Endothelial cell of umbilical vein (primary cell): ENCODE data around the gene JPH2. TPM values are rescaled to one million over a fixed set of nuclear protein-coding genes. Genes with fewer than 3 reads are reported as not detected.

Source experiments
- BruUV-seq: library from RNA; stranded (reverse); fragments of 400-500 nt; replicated peaks from 2 replicates; lab custom pipeline; 2021; lab: Mats Ljungman, UMichigan
- CTCF ChIA-PET: fragments of 300-600, 350-600 bp; sonication (Branson Sonifier 250); formaldehyde crosslinking; loops from one replicate; lab custom pipeline; 2021; ENCODE audit warnings: antibody characterized with exemption, inconsistent platforms; lab: Charles Lee
- POLR2A ChIA-PET: fragments of 300-600, 350-600 bp; sonication (Branson Sonifier 250); formaldehyde crosslinking; loops from one replicate; lab custom pipeline; 2021; ENCODE audit warnings: antibody characterized with exemption, inconsistent platforms; lab: Charles Lee
- DNase-seq: peaks from one replicate; pipeline ENCODE4 v3.0.0-alpha.2; 2011; ENCODE audit warnings: low read depth, low spot score
- FAIRE-seq: peaks from 2 replicates; lab custom pipeline; 2011; peaks lifted over from hg19 to GRCh38; lab: Jason Lieb, UNC
- H2AFZ ChIP-seq: 2 replicates; pipeline ENCODE4 v1.6.0; 2012; ENCODE audit warnings: low read depth, low read length, control low read depth, inconsistent platforms
- H3K27ac ChIP-seq: 2 replicates; pipeline ENCODE4 v1.5.1; 2011; ENCODE audit warnings: low read depth, mild to moderate bottlenecking, control low read depth, low read length, moderate library complexity; ENCODE audit not compliant: insufficient read depth
- H3K27me3 ChIP-seq, 2 experiments: 2 replicates each; pipeline versions ENCODE4 v1.6.0 to v1.6.1; 2011; ENCODE audit warnings: low read length in 2 of 2, mixed read lengths in 1 of 2; ENCODE audit not compliant: control insufficient read depth in 2 of 2, insufficient read depth in 2 of 2
- H3K36me3 ChIP-seq, 2 experiments: 2 replicates in 1 of 2; 3 replicates in 1 of 2; pipeline ENCODE4 v1.5.1; 2011; ENCODE audit warnings: low read length in 2 of 2, mild to moderate bottlenecking in 1 of 2, moderate library complexity in 1 of 2; ENCODE audit not compliant: control insufficient read depth in 2 of 2, insufficient read depth in 2 of 2; ENCODE audit errors: extremely low read depth in 1 of 2
- H3K4me1 ChIP-seq: 3 replicates; pipeline ENCODE4 v1.5.1; 2011; ENCODE audit warnings: mild to moderate bottlenecking, low read length; ENCODE audit not compliant: control insufficient read depth, insufficient read depth; ENCODE audit errors: extremely low read depth
- H3K4me2 ChIP-seq: 2 replicates; pipeline ENCODE4 v1.6.1; 2011; ENCODE audit warnings: low read length, control low read depth, mixed read lengths; ENCODE audit not compliant: insufficient read depth
- H3K4me3 ChIP-seq, 3 experiments: fragments of 200-600 bp in 1 of 3; sonication (generic), shearing (Covaris generic) in 1 of 3; replicated peaks in 1 of 3; 2 replicates each; pipeline ENCODE4 v1.5.1; 2011 to 2016; ENCODE audit warnings: control low read depth in 3 of 3, low read length in 3 of 3, mild to moderate bottlenecking in 2 of 3, inconsistent platforms in 1 of 3, low read depth in 1 of 3, moderate library complexity in 1 of 3; ENCODE audit not compliant: insufficient read depth in 1 of 3
- H3K79me2 ChIP-seq: 2 replicates; pipeline ENCODE4 v1.6.0; 2012; ENCODE audit warnings: low read length, inconsistent platforms; ENCODE audit not compliant: control insufficient read depth, insufficient read depth
- H3K9ac ChIP-seq: replicated peaks from 2 replicates; pipeline ENCODE3; 2011; ENCODE audit warnings: low read length, control low read depth; ENCODE audit not compliant: insufficient read depth; ENCODE audit errors: extremely low read depth
- H3K9me1 ChIP-seq: replicated peaks from 3 replicates; pipeline ENCODE4 v1.6.0; 2011; ENCODE audit warnings: mild to moderate bottlenecking, low read length; ENCODE audit not compliant: control insufficient read depth, insufficient read depth; ENCODE audit errors: extremely low read depth
- H3K9me3 ChIP-seq: replicated peaks from 2 replicates; pipeline ENCODE4 v1.5.1; 2012; ENCODE audit warnings: low read length, inconsistent platforms; ENCODE audit not compliant: control insufficient read depth, insufficient read depth
- H4K20me1 ChIP-seq: replicated peaks from 2 replicates; pipeline ENCODE3; 2011; ENCODE audit warnings: mild to moderate bottlenecking, low read length; ENCODE audit not compliant: control insufficient read depth, insufficient read depth; ENCODE audit errors: extremely low read depth
- CTCF ChIP-seq, 2 donors: IDR thresholded peaks; 1 replicate in 1 of 2; 2 replicates in 1 of 2; pipeline ENCODE4 v1.5.1; 2011; ENCODE audit warnings: low read length in 2 of 2, mild to moderate bottlenecking in 2 of 2, moderate library complexity in 2 of 2, control low read depth in 1 of 2, inconsistent platforms in 1 of 2, low read depth in 1 of 2; ENCODE audit not compliant: insufficient read depth in 1 of 2; ENCODE audit errors: extremely low read depth in 1 of 2
- EZH2 ChIP-seq: IDR thresholded peaks from 2 replicates; pipeline ENCODE4 v1.6.1; 2012; ENCODE audit warnings: borderline replicate concordance, low read depth, mild to moderate bottlenecking, moderate library complexity, low read length, inconsistent platforms; ENCODE audit not compliant: severe bottlenecking
- FOS ChIP-seq: IDR thresholded peaks from 2 replicates; pipeline ENCODE4 v1.6.1; 2011; ENCODE audit warnings: mild to moderate bottlenecking, low read length, moderate library complexity, borderline replicate concordance; ENCODE audit not compliant: insufficient read depth
- GATA2 ChIP-seq: IDR thresholded peaks from 2 replicates; pipeline ENCODE4 v1.7.0; 2011; ENCODE audit warnings: low read depth, mild to moderate bottlenecking, moderate library complexity, mixed read lengths, low read length; ENCODE audit not compliant: insufficient read length, insufficient read depth
- JUN ChIP-seq: IDR thresholded peaks from 2 replicates; pipeline ENCODE4 v1.6.1; 2011; ENCODE audit warnings: borderline replicate concordance, low read depth; ENCODE audit not compliant: insufficient read length, insufficient read depth
- MAX ChIP-seq: IDR thresholded peaks from 2 replicates; pipeline ENCODE4 v1.6.1; 2011; ENCODE audit not compliant: insufficient read depth, insufficient read length
- MYC ChIP-seq: IDR thresholded peaks from one replicate; pipeline ENCODE4 v1.6.1; 2011; ENCODE audit warnings: mild to moderate bottlenecking, low read depth, low read length
- POLR2A ChIP-seq: IDR thresholded peaks from 2 replicates; pipeline ENCODE4 v1.6.1; 2012; ENCODE audit warnings: low read depth, mild to moderate bottlenecking, control low read depth, low read length
- POLR2AphosphoS5 ChIP-seq: IDR thresholded peaks from 2 replicates; pipeline ENCODE4 v1.6.1; 2012; ENCODE audit warnings: low read depth, mild to moderate bottlenecking, control low read depth, low read length, moderate library complexity; ENCODE audit not compliant: insufficient read depth
- dilution Hi-C: fragments of 300-500 bp; cut with MboI; formaldehyde crosslinking; loops from one replicate; pipeline ENCODE4 v1.15.0; 2019; ENCODE audit warnings: low sequenced_read_pairs; ENCODE audit not compliant: extremely low pct_ligation_motif_present
- intact Hi-C: fragments of 100-400 bp; cut with micrococcal nuclease; formaldehyde crosslinking; loops from one replicate; pipeline ENCODE4 v1.10.0; 2022
- polyA plus RNA-seq, 4 experiments: library from polyadenylated mRNA; depleted of rRNA in 3 of 4; stranded (reverse) in 3 of 4; unstranded in 1 of 4; fragments of >200 nt; gene quantifications; 2 replicates each; pipeline versions ENCODE4 v1.2.1 to v1.2.3, GENCODE V29; 2011 to 2012; ENCODE audit warnings: missing spikeins in 1 of 4
- total RNA-seq: library from RNA; stranded (reverse); gene quantifications from 2 replicates; pipeline ENCODE4 v1.2.3, GENCODE V29; 2021

JPH2 gene
- total and polyA plus RNA-seq, 2 donors (not counting 3 experiments of a cell fraction or from before 2014, with no cell fraction given), result not detected

- dilution Hi-C loops, result no loop called here
- POLR2A ChIA-PET, result no interaction called here
Measured at GRCh38 chr20:44081888-44082287, 105.1 kb downstream of the JPH2 start.

More at GRCh38 chr20:44081888-44082287, 105.1 kb downstream of the JPH2 start:
- Histone ChIP-seq H3K4me1 (no peaks in the 10 kb centered on the region), H3K4me3 (no peak overlapping the region), H3K36me3 (no peaks in the 10 kb centered on the region), H4K20me1 (no peaks in the 10 kb centered on the region), H3K27ac (no peak overlapping the region), H3K9me3 (no peaks in the 10 kb centered on the region), H3K79me2 (no peaks in the 10 kb centered on the region), H3K4me2 (no peak overlapping the region), H3K9ac (no peak overlapping the region), H2AFZ (no peak overlapping the region), H3K9me1 (no peaks in the 10 kb centered on the region), H3K27me3 (no peaks in the 10 kb centered on the region)
- BruUV-seq, result no TSS peak
- intact Hi-C loops, result no loop called here
- DNase-seq (no peak), FAIRE-seq (no peak)
- CTCF ChIA-PET, result interaction anchor here (0.8 to 7.6 kb wide), 6 partner anchors 9 to 545 kb away, joined by 3 to 191 read pairs (median 25); no protein-coding TSS in a partner anchor
- TF ChIP-seq EZH2 (no peak), GATA2 (no peak), POLR2A (no peak), POLR2AphosphoS5 (no peak), CTCF (IDR thresholded peaks at IDR 0.05; ENCODE audit: extremely low read depth in 1 of 2, insufficient read depth in 1 of 2, low read depth in 1 of 2, low read length in 2 of 2) (no peak), MAX (no peak), MYC (no peak), JUN (no peak), FOS (no peak)
